ENCODE measurements around the gene SNCAIP.

SNCAIP gene

GRCh38 chr5:122400938-122401337 lies 88.9 kb downstream of the SNCAIP start:
- DNase-seq (ENCODE audit: low spot score), result no peak

GRCh38 chr5:122401976-122402725 lies 90.1 kb downstream of the SNCAIP start:
- no peak for DNase-seq (ENCODE audit: low spot score)

- DNase-seq (ENCODE audit: low spot score), result no peak
These were observed 91.1 kb downstream of the SNCAIP start for GRCh38 chr5:122402955-122403685.

GRCh38 chr5:122404018-122404417 lies 92.0 kb downstream of the SNCAIP start:
- no peak for DNase-seq (ENCODE audit: low spot score)

GRCh38 chr5:122404653-122405362 lies 92.8 kb downstream of the SNCAIP start:
- no peak for DNase-seq (ENCODE audit: low spot score)

- no peak for DNase-seq (ENCODE audit: low spot score)
These were observed 93.7 kb downstream of the SNCAIP start for GRCh38 chr5:122405751-122406150.

- no peak for DNase-seq (ENCODE audit: low spot score)
These were observed 94.1 kb downstream of the SNCAIP start for GRCh38 chr5:122406181-122406580.

GRCh38 chr5:122408592-122409224 lies 96.7 kb downstream of the SNCAIP start:
- no peak for DNase-seq (ENCODE audit: low spot score)

GRCh38 chr5:122412966-122413365 lies 100.9 kb downstream of the SNCAIP start:
- DNase-seq (ENCODE audit: low spot score), result no peak

GRCh38 chr5:122413722-122414121 lies 101.7 kb downstream of the SNCAIP start:
- DNase-seq (ENCODE audit: low spot score), result no peak

- no peak for DNase-seq (ENCODE audit: low spot score)
These were observed 103.2 kb downstream of the SNCAIP start for GRCh38 chr5:122415030-122415800.

- no peak for DNase-seq (ENCODE audit: low spot score)
These were observed 103.7 kb downstream of the SNCAIP start for GRCh38 chr5:122415801-122416120.

- DNase-seq (ENCODE audit: low spot score), result no peak
These were observed 107.3 kb downstream of the SNCAIP start for GRCh38 chr5:122419142-122419894.

GRCh38 chr5:122420091-122420490 lies 108.1 kb downstream of the SNCAIP start:
- DNase-seq (ENCODE audit: low spot score), result no peak

GRCh38 chr5:122420537-122421236 lies 108.7 kb downstream of the SNCAIP start:
- no peak for DNase-seq (ENCODE audit: low spot score)

- DNase-seq (ENCODE audit: low spot score), result no peak
These were observed 109.5 kb downstream of the SNCAIP start for GRCh38 chr5:122421374-122422079.

GRCh38 chr5:122423221-122423620 lies 111.2 kb downstream of the SNCAIP start:
- DNase-seq (ENCODE audit: low spot score), result no peak

GRCh38 chr5:122424132-122424531 lies 112.1 kb downstream of the SNCAIP start:
- no peak for DNase-seq (ENCODE audit: low spot score)

GRCh38 chr5:122426301-122426700 lies 114.3 kb downstream of the SNCAIP start:
- DNase-seq (ENCODE audit: low spot score), result no peak

GRCh38 chr5:122427621-122428020 lies 115.6 kb downstream of the SNCAIP start:
- no peak for DNase-seq (ENCODE audit: low spot score)
